ELR (cell line): ENCODE measurements around the gene DYNLRB2.
A peak's percentile ranks its signal among the peaks of the same experiment; 100 is the strongest.

Source experiments
- DNase-seq: peaks from one replicate; pipeline ENCODE4 v3.0.0-alpha.2; 2015; ENCODE audit warnings: low read depth

DYNLRB2 gene

GRCh38 chr16:80540516-80541305, at the start of gene DYNLRB2:
Gene DYNLRB2, plus strand, starts transcription at chr16:80540993. Its CDS starts 84 bp downstream, at chr16:80541077.
- peak; percentile 85 for DNase-seq

DNA sequence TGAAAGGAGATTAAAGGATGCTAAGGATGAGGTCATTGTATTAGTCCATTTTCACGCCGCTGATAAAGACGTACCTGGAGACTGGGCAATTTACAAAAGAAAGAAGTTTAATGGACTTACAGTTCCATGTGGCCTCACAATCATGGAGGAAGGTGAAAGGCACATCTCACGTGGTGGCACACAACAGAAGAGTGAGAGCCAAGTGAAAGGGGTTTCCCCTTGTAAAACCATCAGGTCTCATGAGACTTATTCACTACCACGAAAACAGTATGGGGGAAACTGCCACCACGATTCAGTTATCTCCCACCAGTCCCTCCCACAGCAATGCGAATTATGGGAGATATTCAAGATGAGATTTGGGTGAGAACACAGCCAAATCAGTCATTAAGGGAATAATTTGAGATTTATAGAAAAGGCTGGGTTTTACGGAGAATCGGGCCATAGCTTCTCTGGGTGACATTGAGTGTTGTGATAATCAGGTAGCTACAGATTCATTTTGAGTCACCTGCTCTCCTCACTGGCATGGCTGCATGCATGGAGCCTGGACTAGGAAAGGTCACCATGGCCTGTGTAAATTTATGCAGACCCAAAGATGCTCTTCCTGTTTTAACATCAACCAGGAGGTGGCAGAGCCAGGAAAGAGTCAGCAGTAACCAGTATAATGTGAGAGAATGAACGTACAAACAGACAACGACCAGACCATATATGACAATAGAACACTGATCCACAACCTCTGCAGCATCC, 40.5 kb upstream of the DYNLRB2 start:
- DNase-seq, result no peak

GRCh38 chr16:80500961-80501525, 39.8 kb upstream of the DYNLRB2 start:
- DNase-seq, result no peak

- DNase-seq, result no peak
Measured at GRCh38 chr16:80503107-80503506, 37.7 kb upstream of the DYNLRB2 start.

GRCh38 chr16:80507538-80507937, 33.3 kb upstream of the DYNLRB2 start:
- no peak for DNase-seq

DNA sequence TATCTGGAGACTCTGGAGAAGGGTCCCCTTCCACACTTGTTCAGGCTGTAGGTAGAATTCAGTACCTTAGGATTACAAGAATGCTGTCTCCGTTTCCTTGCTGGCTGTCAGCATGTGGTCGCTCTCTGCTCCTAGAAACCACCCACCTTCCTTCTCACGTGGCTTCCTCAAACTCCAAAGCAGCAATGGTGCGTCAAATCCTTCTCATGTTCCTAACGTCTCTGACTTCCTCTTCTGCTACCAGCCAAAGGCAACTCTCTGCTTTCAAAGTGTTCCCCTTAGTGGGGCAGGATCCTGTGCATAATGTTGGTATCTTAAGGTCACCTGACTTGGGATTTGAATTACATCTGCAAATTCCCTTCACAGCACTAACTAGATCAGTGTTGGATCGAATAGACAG, 30.9 kb upstream of the DYNLRB2 start:
- no peak for DNase-seq

DNA sequence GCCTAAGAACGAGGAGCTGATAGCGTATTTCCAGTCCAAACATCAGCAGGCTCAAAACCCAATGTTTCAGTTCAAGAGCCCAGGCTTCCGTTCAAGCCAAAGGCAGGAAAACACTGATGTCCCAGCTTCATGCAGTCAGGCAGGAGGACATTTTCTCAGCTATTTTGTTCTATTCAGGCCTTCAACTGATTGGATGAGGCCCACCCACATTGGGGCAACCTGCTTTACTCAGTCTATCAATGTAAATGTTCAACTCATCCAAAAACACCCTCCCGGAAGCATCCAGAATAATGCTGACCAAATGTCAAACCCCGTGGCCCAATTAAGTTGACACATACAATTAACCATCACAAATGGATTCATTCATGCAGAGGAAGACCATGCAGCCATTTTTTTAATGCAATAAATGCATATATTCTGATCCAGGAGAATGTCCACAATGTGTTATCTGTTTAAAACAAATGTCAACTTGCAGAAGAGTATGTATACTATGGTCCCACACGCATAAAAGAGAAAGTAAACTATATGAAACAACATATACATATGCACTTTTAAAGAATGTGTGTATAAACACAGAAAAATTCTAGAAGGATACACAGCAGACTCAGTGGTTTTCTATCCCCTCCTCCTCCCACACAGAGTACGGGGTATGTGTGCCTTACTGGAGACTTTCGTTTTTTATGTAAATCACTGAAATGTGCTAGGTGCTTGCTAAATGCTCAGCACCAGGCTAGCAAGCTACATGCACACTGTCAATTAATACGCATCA, 28.8 kb upstream of the DYNLRB2 start:
- no peak for DNase-seq

DNA sequence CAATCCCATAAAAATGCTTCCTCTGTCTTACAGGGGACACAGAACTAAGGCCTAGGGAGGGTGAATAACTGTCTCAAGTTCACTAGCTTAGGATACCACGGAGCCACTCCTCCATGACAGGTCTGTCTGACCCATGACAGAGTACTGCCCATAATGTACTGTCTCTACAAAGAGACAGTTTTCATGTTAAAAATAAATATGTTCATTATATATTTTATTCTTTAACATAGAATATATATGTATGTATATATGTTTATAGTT, 28.3 kb upstream of the DYNLRB2 start:
- no peak for DNase-seq

- no peak for DNase-seq
Measured at GRCh38 chr16:80515374-80515773, 25.4 kb upstream of the DYNLRB2 start.

GRCh38 chr16:80517846-80518245, 22.9 kb upstream of the DYNLRB2 start:
- no peak for DNase-seq

DNA sequence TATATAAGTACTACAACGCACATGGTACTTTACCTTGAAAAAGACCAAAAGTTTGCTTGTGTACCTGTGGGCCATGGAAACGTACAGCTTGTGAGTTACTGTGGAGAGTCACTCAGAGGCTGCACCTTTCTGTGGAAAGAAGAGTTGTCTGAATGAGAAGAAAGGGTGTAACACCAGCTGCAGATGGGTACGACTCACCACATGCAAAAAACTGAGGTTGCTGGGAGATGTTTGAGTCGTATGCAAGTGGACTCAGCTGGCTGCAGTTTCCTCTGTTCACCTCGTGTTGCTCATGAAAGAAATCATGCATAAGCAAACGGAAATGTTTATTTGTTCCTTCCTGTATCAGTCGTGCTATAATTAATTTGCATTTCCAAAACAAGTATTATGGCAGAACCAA, 22.4 kb upstream of the DYNLRB2 start:
- no peak for DNase-seq

- no peak for DNase-seq
Measured at GRCh38 chr16:80519189-80519588, 21.6 kb upstream of the DYNLRB2 start.

DNA sequence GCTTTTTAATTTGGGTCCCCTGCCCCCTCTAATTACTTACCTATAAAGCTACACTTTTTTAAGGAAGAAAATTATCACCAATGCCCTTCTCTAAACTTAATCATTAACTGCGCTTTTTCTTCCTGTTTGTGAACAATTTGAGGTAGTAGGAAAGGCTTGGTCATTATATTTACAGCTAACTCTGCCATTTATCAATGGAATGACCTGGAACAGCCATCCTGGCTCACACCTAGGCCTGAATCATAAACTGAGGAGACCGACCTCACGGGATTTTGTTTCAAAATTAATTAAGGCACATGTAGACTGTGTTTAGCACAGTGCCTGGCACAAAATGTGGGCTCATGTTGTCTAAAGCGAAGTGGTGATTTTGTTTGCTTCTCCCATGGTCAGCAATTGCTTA, 15.4 kb upstream of the DYNLRB2 start:
- DNase-seq, result no peak

GRCh38 chr16:80526418-80527061, 14.3 kb upstream of the DYNLRB2 start:
- DNase-seq, result peak; percentile 68

DNA sequence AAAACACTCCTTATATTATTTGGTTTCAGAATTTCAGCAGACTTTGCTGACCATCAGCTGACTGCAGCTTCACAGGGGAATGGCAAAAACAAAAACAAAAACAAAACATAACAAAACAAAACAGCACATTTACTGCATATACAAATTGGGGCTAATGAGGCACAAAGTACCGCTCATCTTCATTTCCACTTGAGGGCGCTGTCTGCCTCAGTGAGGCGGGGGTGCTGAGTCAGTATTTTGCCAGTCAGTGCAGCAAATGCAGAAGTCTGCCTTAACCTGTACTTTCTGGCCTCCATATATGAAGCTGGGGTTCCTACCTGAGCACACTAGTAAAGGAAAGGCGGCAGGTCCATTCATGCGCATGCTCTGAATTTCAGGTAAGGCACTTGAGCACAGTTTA, 13.5 kb upstream of the DYNLRB2 start:
- peak; percentile 54 for DNase-seq

- DNase-seq, result no peak
Measured at GRCh38 chr16:80530479-80530878, 10.3 kb upstream of the DYNLRB2 start.

DNA sequence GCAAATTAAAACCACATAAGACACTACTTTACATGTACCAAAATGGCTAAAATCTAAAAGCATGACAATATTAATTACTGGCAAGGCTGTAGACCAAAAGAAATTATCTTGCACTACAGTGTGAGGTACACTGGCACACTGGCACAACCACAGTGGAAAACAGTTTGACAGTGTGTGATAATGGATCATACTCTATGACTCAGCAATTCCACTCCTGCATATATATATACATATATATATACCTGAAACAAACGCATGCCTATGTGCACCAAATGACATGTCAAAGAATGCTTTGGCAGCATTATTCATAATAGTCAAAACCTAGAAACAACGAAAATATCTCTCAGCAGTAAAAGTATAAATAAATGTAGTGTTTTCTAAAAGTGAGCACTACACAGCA, 4.6 kb upstream of the DYNLRB2 start:
- DNase-seq, result no peak

GRCh38 chr16:80541306-80541694, 507 bp downstream of the DYNLRB2 start:
- no peak for DNase-seq

- no peak for DNase-seq
Measured at GRCh38 chr16:80543162-80543561, 2.4 kb downstream of the DYNLRB2 start.

- DNase-seq, result no peak
Measured at GRCh38 chr16:80544326-80544725, 3.5 kb downstream of the DYNLRB2 start.

DNA sequence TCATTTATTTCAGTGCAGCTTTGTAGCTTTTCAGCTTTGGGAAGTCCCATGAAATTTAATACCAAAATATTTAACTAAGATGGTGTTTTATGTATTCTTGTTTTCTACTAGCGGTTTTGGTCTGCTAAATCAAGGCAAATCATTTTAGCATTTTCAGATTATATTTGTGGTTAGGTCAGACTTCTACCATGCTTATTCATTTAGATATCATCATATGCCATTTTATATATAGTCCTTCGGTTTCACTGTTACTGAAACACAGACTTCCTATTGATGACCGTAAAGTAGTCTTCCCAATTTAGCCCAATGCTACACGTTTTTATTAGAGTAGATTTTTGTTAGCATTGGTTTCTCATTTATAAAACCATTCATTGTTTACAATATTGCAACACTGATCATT, 5.5 kb downstream of the DYNLRB2 start:
- DNase-seq, result no peak

DNA sequence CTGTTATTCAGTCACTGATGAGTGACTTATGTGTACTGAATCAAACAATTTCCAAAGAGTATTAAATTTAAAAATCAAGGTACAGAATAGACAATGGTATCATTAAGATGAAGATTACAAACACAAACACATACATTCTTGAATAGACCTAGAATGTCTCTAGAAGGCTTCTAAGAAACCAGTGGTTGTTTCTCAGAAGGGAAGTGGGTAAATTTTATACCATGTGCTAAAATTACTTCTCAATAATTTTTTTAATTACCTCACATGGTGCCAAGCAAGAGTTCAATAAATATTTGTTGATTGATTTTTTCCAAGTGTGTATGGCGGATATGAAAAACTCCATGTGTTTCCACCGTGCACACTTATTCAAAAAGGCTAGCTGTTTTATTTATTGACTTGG, 6.4 kb downstream of the DYNLRB2 start:
- DNase-seq, result no peak
